ENCODE results near the gene SNX3.

Gene SNX3

DNA sequence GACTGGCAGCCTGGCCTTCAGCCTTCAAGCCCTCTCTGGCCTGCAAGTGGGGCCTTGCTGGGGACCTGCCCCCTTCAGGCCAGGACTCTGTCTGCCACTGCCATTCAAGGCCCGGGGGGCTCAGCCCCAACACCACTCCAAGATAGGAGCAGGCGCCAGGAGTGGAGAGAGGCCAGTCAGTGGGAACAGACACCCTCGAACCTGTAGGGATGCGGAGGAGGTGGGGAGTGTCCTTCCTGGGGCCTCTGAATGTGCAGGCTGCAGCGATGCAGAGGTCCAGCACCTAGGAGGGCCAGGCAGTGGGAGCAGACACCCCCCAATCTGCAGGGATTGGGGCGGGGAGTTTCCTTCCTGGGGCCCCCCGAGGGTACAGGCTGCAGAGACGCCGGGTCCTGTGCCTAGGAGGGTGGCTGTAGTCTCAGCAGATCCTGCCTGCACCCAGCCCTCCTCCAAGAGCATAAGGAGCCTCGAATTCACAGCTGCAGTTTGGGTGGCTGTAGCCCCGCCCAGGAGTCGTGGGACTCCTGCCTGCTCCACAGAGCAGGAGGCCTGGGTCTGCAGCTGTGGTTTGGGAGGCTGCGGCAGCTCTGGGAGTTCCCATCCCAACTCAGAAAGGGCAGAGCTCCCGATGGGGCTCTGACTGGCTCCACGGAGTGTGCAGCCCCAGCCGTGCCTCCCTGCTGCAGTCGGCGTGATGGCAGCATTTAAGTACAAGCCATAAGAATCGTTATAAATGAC is 61.9 kb downstream of the SNX3 start:
- no peak for DNase-seq (ENCODE audit: low read depth)
- TF ChIP-seq, protein P1, sequence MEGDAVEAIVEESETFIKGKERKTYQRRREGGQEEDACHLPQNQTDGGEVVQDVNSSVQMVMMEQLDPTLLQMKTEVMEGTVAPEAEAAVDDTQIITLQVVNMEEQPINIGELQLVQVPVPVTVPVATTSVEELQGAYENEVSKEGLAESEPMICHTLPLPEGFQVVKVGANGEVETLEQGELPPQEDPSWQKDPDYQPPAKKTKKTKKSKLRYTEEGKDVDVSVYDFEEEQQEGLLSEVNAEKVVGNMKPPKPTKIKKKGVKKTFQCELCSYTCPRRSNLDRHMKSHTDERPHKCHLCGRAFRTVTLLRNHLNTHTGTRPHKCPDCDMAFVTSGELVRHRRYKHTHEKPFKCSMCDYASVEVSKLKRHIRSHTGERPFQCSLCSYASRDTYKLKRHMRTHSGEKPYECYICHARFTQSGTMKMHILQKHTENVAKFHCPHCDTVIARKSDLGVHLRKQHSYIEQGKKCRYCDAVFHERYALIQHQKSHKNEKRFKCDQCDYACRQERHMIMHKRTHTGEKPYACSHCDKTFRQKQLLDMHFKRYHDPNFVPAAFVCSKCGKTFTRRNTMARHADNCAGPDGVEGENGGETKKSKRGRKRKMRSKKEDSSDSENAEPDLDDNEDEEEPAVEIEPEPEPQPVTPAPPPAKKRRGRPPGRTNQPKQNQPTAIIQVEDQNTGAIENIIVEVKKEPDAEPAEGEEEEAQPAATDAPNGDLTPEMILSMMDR (conservative IDR thresholded peaks at IDR 0.05; ENCODE audit: control insufficient read depth, insufficient read depth, low read depth, low read length), result no peak
- H3K4me3 ChIP-seq (ENCODE audit: control insufficient read depth, low read depth, low read length), result no peak overlapping the region

DNA sequence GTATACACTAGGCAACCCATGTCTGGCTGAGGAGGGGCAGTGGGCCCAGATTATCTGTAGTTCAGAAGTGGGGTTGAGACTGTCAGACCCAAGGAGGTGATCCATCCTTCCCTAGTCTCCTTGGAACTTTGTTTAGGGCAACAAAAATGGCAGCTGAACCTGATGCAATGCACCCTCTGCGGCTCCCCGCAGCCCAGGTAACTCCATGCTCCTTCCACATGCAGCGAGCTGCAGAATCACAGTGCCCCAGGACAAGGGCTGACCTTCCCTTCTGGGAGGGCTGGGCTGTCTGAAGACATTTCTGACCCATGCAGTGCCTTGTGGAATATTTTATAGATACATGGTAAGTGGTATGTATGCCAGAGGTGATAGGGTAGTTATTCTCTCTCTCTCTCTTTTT is 65.6 kb downstream of the SNX3 start:
- TF ChIP-seq, protein P1 (conservative IDR thresholded peaks at IDR 0.05; ENCODE audit: control insufficient read depth, insufficient read depth, low read depth, low read length), result no peak
- no peak for DNase-seq (ENCODE audit: low read depth)
- H3K4me3 ChIP-seq (ENCODE audit: control insufficient read depth, low read depth, low read length), result no peak overlapping the region

GRCh38 chr6:108194503-108194902 is 66.3 kb downstream of the SNX3 start:
- no peak for DNase-seq (ENCODE audit: low read depth)
- TF ChIP-seq, protein P1 (conservative IDR thresholded peaks at IDR 0.05; ENCODE audit: control insufficient read depth, insufficient read depth, low read depth, low read length), result no peak
- no peak overlapping the region for H3K4me3 ChIP-seq (ENCODE audit: control insufficient read depth, low read depth, low read length)

- TF ChIP-seq, protein P1 (conservative IDR thresholded peaks at IDR 0.05; ENCODE audit: control insufficient read depth, insufficient read depth, low read depth, low read length), result no peak
- DNase-seq (ENCODE audit: low read depth), result no peak
- H3K4me3 ChIP-seq (ENCODE audit: control insufficient read depth, low read depth, low read length), result no peak overlapping the region
These were observed 67.0 kb downstream of the SNX3 start for GRCh38 chr6:108193835-108194234.

DNA sequence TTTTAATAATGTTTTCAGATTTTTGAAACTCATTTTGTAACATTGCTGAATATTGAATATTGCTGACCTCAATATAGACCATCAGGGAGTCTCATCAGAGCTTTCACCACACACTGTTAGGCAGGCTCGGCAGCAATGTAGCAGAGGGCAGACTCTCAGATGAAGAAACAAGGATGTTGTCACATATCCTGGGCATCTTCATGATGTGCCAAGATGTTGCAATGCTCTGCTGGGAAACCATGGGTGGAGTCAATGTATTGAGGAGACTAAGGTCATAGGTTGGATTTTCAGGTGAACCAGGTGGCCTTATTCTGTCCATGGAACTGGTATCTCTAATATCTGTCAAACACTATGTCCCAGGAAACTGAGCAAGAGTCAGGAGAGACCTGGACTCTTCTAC is 67.7 kb downstream of the SNX3 start:
- no peak for DNase-seq (ENCODE audit: low read depth)
- H3K4me3 ChIP-seq (ENCODE audit: control insufficient read depth, low read depth, low read length), result no peak overlapping the region
- TF ChIP-seq, protein P1 (conservative IDR thresholded peaks at IDR 0.05; ENCODE audit: control insufficient read depth, insufficient read depth, low read depth, low read length), result no peak

DNA sequence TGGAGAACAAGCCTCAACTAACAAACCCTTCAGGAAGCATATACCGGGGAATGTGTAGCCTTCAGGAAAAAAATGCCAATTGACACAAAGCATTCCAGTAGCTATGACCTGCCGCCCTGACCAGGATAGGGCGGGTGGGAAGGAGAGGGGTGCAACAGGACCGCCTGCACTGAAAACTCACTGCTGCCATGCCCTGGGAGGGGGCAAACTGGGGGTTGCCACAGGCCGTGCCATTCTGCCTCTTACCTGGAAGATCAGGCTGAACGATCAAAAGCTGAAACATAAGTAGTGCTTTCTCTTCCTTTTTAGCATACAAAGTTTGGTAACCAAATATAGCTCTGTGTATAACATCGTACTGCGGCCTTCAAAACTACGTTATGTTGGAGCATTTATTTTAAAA is 73.3 kb downstream of the SNX3 start:
- no peak for DNase-seq (ENCODE audit: low read depth)
- H3K4me3 ChIP-seq (ENCODE audit: control insufficient read depth, low read depth, low read length), result no peak overlapping the region
- TF ChIP-seq, protein P1 (conservative IDR thresholded peaks at IDR 0.05; ENCODE audit: control insufficient read depth, insufficient read depth, low read depth, low read length), result no peak
